CD4-positive, alpha-beta T cell (primary cell): Measurements from ENCODE around the gene MICALL2. TPM values are rescaled to one million over a fixed set of nuclear protein-coding genes. Genes with fewer than 3 reads are reported as not detected.
A peak's percentile ranks its signal among the peaks of the same experiment; 100 is the strongest.

Experiments used
- ATAC-seq: fragments of 200-7000 bp; cut with Tn5 transposase; one replicate; pipeline ENCODE4 v1.10.0; 2022; ENCODE audit warnings: mild to moderate bottlenecking; ENCODE audit not compliant: poor library complexity
- CTCF ChIA-PET: fragments of 350-600 bp; sonication (Branson Sonifier 250); formaldehyde crosslinking; loops from one replicate; lab custom pipeline; 2021; ENCODE audit warnings: antibody characterized with exemption, inconsistent platforms; lab: Charles Lee
- POLR2A ChIA-PET: fragments of 350-600 bp; sonication (Branson Sonifier 250); formaldehyde crosslinking; loops from one replicate; lab custom pipeline; 2021; ENCODE audit warnings: antibody characterized with exemption, inconsistent platforms; lab: Charles Lee
- DNase-seq, 14 experiments: peaks; one replicate each; pipeline ENCODE4 v3.0.0-alpha.2; 2013 to 2020; ENCODE audit warnings: mixed read lengths in 2 of 14
- H3K27ac ChIP-seq, 2 donors: one replicate each; pipeline versions ENCODE4 v1.5.1 to v1.7.0; 2013; ENCODE audit warnings: low read length in 2 of 2, low read depth in 1 of 2, mild to moderate bottlenecking in 1 of 2
- H3K27me3 ChIP-seq, 2 experiments: 1 replicate in 1 of 2; 2 replicates in 1 of 2; pipeline versions ENCODE4 v1.6.1 to v1.7.0; 2013; ENCODE audit warnings: low read length in 2 of 2, control low read depth in 1 of 2, mild to moderate bottlenecking in 1 of 2, moderate library complexity in 1 of 2; ENCODE audit not compliant: insufficient read depth in 2 of 2, control insufficient read depth in 1 of 2
- H3K36me3 ChIP-seq: one replicate; pipeline ENCODE4 v1.6.1; 2013; ENCODE audit warnings: low read length, control low read depth; ENCODE audit not compliant: insufficient read depth
- H3K4me1 ChIP-seq: one replicate; pipeline ENCODE4 v1.6.1; 2013; ENCODE audit warnings: low read length, control low read depth; ENCODE audit not compliant: insufficient read depth
- H3K4me3 ChIP-seq: one replicate; pipeline ENCODE4 v1.5.1; 2013; ENCODE audit warnings: mild to moderate bottlenecking, low read length, moderate library complexity
- H3K9me3 ChIP-seq, 2 experiments: 1 replicate in 1 of 2; 2 replicates in 1 of 2; pipeline versions ENCODE4 v1.6.1 to v1.7.0; 2013; ENCODE audit warnings: low read length in 2 of 2, mild to moderate bottlenecking in 2 of 2, control low read depth in 1 of 2, moderate library complexity in 1 of 2; ENCODE audit not compliant: control insufficient read depth in 1 of 2, insufficient read depth in 1 of 2
- H3K27ac Mint-ChIP-seq: one replicate; pipeline ENCODE4 v1.8.0; 2020; ENCODE audit warnings: mixed read lengths
- H3K27me3 Mint-ChIP-seq: one replicate; pipeline ENCODE4 v1.8.0; 2021; ENCODE audit warnings: mixed read lengths
- H3K36me3 Mint-ChIP-seq: one replicate; pipeline ENCODE4 v1.8.0; 2021; ENCODE audit warnings: low read depth, mixed read lengths
- H3K4me1 Mint-ChIP-seq: one replicate; pipeline ENCODE4 v1.8.0; 2021; ENCODE audit warnings: low read depth, mixed read lengths
- H3K4me3 Mint-ChIP-seq: one replicate; pipeline ENCODE4 v1.8.0; 2020; ENCODE audit warnings: mild to moderate bottlenecking, mixed read lengths
- H3K9me3 Mint-ChIP-seq: one replicate; pipeline ENCODE4 v1.8.0; 2020; ENCODE audit warnings: mixed read lengths
- intact Hi-C, 2 experiments: fragments of 100-400 bp; cut with DNase I in 1 of 2; cut with micrococcal nuclease in 1 of 2; formaldehyde crosslinking; loops; one replicate each; pipeline versions ENCODE4 v1.15.1 to v1.9.0; 2023 to 2025; cut with DNase I, micrococcal nuclease
- total RNA-seq, 174 experiments: library from RNA in 2 of 174; stranded (reverse) in 2 of 174; gene quantifications; one replicate each; pipeline ENCODE4 v1.2.3 and lab custom pipeline; 2021 to 2026
- TF ChIP-seq, protein P1 (sequence below): fragments of 200-600 bp; IDR thresholded peaks from one replicate; pipeline ENCODE4 v1.8.0; 2022; ENCODE audit warnings: antibody characterized with exemption, mild to moderate bottlenecking

MICALL2 gene
- total RNA-seq, 2 experiments from 2014 or later = 1.9 to 2.2 TPM

DNA sequence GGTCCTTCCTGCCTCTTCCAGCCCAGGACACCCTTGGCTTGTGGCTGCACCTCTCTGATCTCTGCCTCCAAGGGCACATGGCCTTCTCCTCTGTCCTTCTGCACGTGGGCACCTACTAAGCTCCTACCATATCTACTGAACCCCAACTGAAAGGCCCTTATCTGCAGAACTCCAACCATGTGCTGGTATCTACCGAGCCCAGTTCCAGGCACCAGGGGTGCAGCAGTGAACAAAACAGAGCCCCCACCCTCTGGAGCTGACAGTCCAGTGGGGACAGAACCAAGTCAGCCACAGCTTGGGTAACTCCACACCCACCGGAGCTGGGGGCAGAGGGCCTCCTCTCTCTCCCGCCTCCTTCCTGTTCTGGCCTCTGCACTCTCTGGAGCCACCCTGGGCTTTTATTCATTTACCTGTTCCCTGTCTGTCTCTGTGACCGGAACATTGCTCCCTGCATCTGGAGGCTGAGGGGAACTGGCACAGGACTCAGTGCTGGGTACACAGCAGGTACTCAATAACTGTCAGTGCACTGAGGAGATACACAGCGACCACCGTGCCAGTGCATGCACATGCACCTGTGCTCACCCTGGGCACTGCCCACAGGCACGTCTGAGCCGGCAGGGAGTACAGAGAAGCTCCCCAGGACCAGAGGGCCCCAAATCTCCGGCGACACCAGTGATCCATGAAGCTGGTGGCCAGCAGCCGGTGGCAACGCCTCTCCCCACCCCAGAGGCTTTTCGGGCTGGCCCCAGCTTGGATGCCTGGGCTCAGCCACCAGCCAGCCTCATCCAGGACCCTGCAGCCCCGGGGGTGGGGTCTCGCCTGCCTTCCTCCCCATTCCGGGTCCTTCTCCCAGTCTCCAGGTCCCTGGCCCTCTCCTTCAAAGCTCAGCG, 2.0 kb downstream of the MICALL2 start:
- no peak overlapping the region for H3K4me3 ChIP-seq
- Mint-ChIP-seq H3K4me3 (peak overlapping the region; percentile 54), H3K27me3 (no peaks in the 10 kb centered on the region), H3K4me1 (peaks cover 8% of the 10 kb centered on the region), H3K27ac (no peak overlapping the region), H3K36me3 (no peaks in the 10 kb centered on the region), H3K9me3 (no peaks in the 10 kb centered on the region)
- no peak overlapping the region for H3K27ac ChIP-seq
- no peak for ATAC-seq
- no peak for DNase-seq
- ChIA-PET POLR2A (no interaction called here), CTCF (interaction anchor here (0.6 to 2.0 kb wide), 2 partner anchors 17 to 231 kb away, joined by 3 to 5 read pairs; no protein-coding TSS in a partner anchor)
- TF ChIP-seq, protein P1, sequence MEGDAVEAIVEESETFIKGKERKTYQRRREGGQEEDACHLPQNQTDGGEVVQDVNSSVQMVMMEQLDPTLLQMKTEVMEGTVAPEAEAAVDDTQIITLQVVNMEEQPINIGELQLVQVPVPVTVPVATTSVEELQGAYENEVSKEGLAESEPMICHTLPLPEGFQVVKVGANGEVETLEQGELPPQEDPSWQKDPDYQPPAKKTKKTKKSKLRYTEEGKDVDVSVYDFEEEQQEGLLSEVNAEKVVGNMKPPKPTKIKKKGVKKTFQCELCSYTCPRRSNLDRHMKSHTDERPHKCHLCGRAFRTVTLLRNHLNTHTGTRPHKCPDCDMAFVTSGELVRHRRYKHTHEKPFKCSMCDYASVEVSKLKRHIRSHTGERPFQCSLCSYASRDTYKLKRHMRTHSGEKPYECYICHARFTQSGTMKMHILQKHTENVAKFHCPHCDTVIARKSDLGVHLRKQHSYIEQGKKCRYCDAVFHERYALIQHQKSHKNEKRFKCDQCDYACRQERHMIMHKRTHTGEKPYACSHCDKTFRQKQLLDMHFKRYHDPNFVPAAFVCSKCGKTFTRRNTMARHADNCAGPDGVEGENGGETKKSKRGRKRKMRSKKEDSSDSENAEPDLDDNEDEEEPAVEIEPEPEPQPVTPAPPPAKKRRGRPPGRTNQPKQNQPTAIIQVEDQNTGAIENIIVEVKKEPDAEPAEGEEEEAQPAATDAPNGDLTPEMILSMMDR = no peak
- no peaks in the 10 kb centered on the region for H3K9me3 ChIP-seq
- peaks cover 33% of the 10 kb centered on the region for H3K4me1 ChIP-seq
- H3K27me3 ChIP-seq = no peaks in the 10 kb centered on the region
- no peaks in the 10 kb centered on the region for H3K36me3 ChIP-seq
- intact Hi-C loops = loop anchor here in 1 of 2 experiments (2.0 to 5.0 kb wide), 2 partner anchors 13 to 1175 kb away; partner anchors contain the start of gene TTYH3

DNA sequence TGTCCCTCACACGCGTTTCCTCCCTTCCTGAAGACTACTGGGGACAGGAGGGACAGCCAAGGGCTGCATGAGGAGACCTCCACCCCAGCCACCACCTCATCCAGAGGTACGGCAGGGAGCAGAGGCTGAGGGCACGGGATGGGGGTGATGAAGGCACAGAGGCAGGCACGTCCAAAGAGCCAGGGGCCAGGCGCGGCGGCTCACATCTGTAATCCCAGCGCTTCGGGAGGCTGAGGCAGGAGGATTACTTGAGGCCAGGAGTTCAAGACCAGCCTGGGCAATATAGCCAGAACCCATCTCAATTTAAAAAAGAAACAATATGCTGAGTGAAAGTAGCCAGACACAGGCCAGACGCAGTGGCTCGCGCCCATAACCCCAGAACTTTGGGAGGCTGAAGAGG, 3.3 kb downstream of the MICALL2 start:
- Histone ChIP-seq H3K4me1 (peaks cover 31% of the 10 kb centered on the region), H3K27me3 (no peaks in the 10 kb centered on the region), H3K36me3 (no peaks in the 10 kb centered on the region), H3K9me3 (no peaks in the 10 kb centered on the region), H3K4me3 (no peak overlapping the region), H3K27ac (no peak overlapping the region)
- no peak for ATAC-seq
- H3K4me1 Mint-ChIP-seq = no peaks in the 10 kb centered on the region
- H3K4me3 Mint-ChIP-seq = peak overlapping the region; percentile 20
- H3K27ac Mint-ChIP-seq = no peak overlapping the region
- ChIA-PET POLR2A (no interaction called here), CTCF (no interaction called here)
- no peak for DNase-seq
- TF ChIP-seq, protein P1 = no peak
- H3K36me3 Mint-ChIP-seq = no peaks in the 10 kb centered on the region
- intact Hi-C loops = loop anchor here in 1 of 2 experiments (2.0 to 5.0 kb wide), 2 partner anchors 15 to 1176 kb away; partner anchors contain the start of gene TTYH3
- H3K27me3 Mint-ChIP-seq = no peaks in the 10 kb centered on the region
- no peaks in the 10 kb centered on the region for H3K9me3 Mint-ChIP-seq

DNA sequence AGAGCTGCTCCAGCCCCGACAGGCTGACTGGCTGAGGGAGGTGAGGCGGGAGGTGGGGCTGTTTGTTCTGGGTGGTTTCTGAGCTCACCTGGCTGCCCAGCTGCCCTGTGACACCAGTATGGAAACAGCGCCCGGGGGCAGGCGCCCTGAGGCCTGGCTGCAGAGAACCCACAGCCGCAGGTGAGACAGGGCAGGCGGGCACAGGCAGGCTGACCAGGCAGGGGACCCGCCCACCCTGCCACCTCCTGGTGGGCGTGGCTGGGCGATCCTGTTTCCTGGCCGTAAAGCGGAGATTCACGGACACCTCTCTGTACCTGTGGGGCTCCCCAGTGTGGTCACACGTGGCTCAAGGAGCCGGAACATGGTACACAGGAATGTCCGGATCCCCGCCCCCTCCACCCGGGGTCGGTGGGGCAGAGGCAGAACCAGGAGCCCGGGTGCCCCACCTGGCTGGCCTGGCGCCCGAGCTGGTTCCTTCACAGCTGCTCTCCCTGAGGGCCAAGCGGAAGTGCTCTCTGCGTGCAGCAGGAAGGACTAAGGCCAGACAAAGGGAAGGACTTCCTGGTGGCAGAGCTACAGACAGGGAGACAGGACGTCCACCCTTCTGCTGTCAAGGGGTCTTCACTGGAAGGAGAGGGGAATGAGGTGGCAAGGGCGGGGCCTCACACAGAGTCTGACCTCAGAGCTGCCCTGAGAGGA, 3.9 kb downstream of the MICALL2 start:
- H3K9me3 Mint-ChIP-seq = no peaks in the 10 kb centered on the region

More for the DNA sequence above, 3.9 kb downstream of the MICALL2 start:
- Histone ChIP-seq H3K9me3 (no peaks in the 10 kb centered on the region), H3K4me3 (no peak overlapping the region), H3K36me3 (no peaks in the 10 kb centered on the region), H3K4me1 (peaks cover 26% of the 10 kb centered on the region), H3K27ac (no peak overlapping the region), H3K27me3 (no peaks in the 10 kb centered on the region)
- no peaks in the 10 kb centered on the region for H3K4me1 Mint-ChIP-seq
- TF ChIP-seq, protein P1 = no peak
- no peak overlapping the region for H3K27ac Mint-ChIP-seq
- CTCF ChIA-PET = no interaction called here
- no peaks in the 10 kb centered on the region for H3K27me3 Mint-ChIP-seq
- H3K36me3 Mint-ChIP-seq = no peaks in the 10 kb centered on the region
- no peak for ATAC-seq
- POLR2A ChIA-PET = no interaction called here
- intact Hi-C loops = loop anchor here in 1 of 2 experiments (5.0 kb wide), 1 partner anchor 1177 kb away; the partner anchor contains the start of gene TTYH3
- DNase-seq = no peak
- H3K4me3 Mint-ChIP-seq = no peak overlapping the region
